MM.1S (cell line): ENCODE measurements around the gene PTPN3.
"Not testable (repeated sequence)": the region's sequence is repeated elsewhere in the genome, so short reads cannot be mapped to it uniquely, and the experiment has no call there.

ENCODE experiments used
- CTCF ChIP-seq: fragments of 300-600 bp; sonication (generic); IDR thresholded peaks from 2 replicates; pipeline ENCODE4 v1.5.1; 2016; ENCODE audit warnings: antibody characterized with exemption, low read length, mixed read lengths
- EZH2 ChIP-seq: fragments of 300-600 bp; sonication (generic); optimal IDR thresholded peaks from 2 replicates; pipeline ENCODE3; 2017; ENCODE audit warnings: low read depth, mild to moderate bottlenecking, antibody characterized with exemption, low read length, mixed read lengths

DNA sequence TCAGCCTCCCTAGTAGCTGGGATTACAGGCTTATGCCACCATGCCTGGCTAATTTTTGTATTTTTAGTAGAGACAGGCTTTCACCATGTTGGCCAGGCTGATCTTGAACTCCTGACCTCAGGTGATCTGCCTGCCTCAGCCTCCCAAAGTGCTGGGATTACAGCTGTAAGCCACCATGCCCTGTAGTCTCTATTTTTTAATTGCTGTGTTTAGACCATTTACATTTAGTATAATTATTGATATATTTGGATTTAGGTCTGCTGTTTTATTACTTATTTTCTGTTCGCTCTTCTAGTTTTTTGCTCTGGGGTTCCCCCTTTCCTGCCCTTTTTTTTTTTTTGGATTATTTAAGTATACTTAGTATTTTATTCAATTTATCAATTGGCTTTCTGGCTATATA is 46.8 kb upstream of the PTPN3 start:
- TF ChIP-seq CTCF, EZH2: not testable (repeated sequence)
